Mesothelial cell of epicardium (in vitro differentiated cells): ENCODE measurements around the gene FHIT. TPM values are rescaled to one million over a fixed set of nuclear protein-coding genes. Genes with fewer than 3 reads are reported as not detected.
"Not testable (repeated sequence)": the region's sequence is repeated elsewhere in the genome, so short reads cannot be mapped to it uniquely, and the experiment has no call there.

ENCODE experiments used
- DNase-seq, 2 experiments: peaks; one replicate each; pipeline ENCODE4 v3.0.0; 2021; ENCODE audit warnings: low spot score in 2 of 2; ENCODE audit not compliant: unreplicated experiment in 2 of 2
- H3K27ac Mint-ChIP-seq: 2 replicates; pipeline ENCODE4 v1.8.0; 2021; ENCODE audit warnings: mixed read lengths
- H3K27me3 Mint-ChIP-seq: 2 replicates; pipeline ENCODE4 v1.8.0; 2021; ENCODE audit warnings: low read depth, mixed read lengths
- H3K36me3 Mint-ChIP-seq: 2 replicates; pipeline ENCODE4 v1.8.0; 2021; ENCODE audit warnings: mixed read lengths
- H3K4me1 Mint-ChIP-seq: 2 replicates; pipeline ENCODE4 v1.8.0; 2021; ENCODE audit warnings: mixed read lengths
- H3K4me3 Mint-ChIP-seq: 2 replicates; pipeline ENCODE4 v1.8.0; 2021; ENCODE audit warnings: mild to moderate bottlenecking, moderate library complexity, mixed read lengths
- H3K9me3 Mint-ChIP-seq: 2 replicates; pipeline ENCODE4 v1.8.0; 2021; ENCODE audit warnings: mixed read lengths
- total RNA-seq: library from RNA; stranded (reverse); gene quantifications from 3 replicates; pipeline ENCODE4 v1.2.1, GENCODE V29; 2021
- TF ChIP-seq, protein P1 (sequence below): fragments of 200-600 bp; sonication (generic); IDR thresholded peaks from one replicate; pipeline ENCODE4 v1.5.0; 2021; ENCODE audit warnings: antibody characterized with exemption; ENCODE audit not compliant: unreplicated experiment

FHIT gene
- total RNA-seq, 1 donor from 2014 or later = 10.7 TPM

DNA sequence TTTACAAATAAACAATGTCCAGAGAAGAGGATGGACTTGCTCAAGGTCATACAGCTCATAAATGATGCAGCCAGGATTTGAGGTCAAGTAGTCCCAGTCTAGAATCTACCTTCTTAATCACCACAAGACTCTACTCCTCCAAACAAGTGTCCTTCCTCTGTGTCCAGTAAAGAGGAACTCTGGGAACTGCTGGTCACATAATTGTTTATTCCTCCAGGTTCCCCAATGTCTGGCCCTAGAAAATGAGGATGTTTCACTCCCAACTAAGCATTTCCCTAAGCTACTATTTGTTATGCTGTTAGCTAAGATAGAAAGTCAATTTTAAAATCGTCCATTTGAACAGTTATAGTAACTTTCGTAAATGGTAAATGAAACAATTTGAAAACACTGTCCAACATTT, 192.4 kb downstream of the FHIT start:
- TF ChIP-seq, protein P1, sequence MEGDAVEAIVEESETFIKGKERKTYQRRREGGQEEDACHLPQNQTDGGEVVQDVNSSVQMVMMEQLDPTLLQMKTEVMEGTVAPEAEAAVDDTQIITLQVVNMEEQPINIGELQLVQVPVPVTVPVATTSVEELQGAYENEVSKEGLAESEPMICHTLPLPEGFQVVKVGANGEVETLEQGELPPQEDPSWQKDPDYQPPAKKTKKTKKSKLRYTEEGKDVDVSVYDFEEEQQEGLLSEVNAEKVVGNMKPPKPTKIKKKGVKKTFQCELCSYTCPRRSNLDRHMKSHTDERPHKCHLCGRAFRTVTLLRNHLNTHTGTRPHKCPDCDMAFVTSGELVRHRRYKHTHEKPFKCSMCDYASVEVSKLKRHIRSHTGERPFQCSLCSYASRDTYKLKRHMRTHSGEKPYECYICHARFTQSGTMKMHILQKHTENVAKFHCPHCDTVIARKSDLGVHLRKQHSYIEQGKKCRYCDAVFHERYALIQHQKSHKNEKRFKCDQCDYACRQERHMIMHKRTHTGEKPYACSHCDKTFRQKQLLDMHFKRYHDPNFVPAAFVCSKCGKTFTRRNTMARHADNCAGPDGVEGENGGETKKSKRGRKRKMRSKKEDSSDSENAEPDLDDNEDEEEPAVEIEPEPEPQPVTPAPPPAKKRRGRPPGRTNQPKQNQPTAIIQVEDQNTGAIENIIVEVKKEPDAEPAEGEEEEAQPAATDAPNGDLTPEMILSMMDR = no peak
- DNase-seq = no peak
- H3K27ac Mint-ChIP-seq = no peak overlapping the region
- no peaks in the 10 kb centered on the region for H3K27me3 Mint-ChIP-seq
- H3K9me3 Mint-ChIP-seq = peaks cover 6% of the 10 kb centered on the region
- peaks cover 5% of the 10 kb centered on the region for H3K4me1 Mint-ChIP-seq
- no peak overlapping the region for H3K4me3 Mint-ChIP-seq
- no peaks in the 10 kb centered on the region for H3K36me3 Mint-ChIP-seq

DNA sequence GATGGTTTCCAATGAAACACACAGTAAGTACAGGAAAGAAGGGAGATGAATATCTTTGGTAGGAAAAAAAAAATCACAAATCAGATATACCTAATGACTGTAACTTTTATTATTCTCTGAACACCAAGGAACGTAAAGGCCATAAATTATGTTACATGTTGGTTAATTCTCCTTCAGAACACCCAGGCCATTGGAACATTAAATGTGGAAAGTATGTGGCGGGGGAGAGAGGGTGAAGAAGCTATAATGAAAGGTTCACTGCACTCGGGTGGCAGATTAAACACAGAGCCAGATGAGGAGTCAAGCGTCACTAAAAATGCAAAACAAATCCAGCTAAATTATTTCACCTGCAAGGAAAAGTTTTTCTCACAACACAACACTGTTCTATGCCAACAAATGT, 193.8 kb downstream of the FHIT start:
- Mint-ChIP-seq H3K4me1 (peaks cover 9% of the 10 kb centered on the region), H3K36me3 (no peaks in the 10 kb centered on the region)

DNA sequence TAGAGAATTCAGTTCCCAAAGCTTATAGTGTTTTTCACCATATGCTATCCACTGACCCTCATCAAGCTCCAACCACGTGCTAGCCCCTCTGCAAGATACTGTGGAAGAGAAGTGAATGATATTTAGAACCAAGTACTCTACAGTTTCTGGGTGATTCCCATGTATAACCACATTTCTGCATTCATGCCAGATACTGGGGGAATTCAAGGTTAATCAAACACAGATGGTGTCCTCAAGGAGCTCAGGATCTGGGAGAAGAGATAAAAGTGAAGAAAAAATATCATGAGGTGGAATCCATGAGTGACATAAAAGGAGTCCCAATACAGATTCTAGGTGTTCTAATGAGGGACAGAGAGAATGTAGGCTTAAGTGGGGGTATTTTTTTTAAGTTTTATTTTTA, 195.8 kb downstream of the FHIT start:
- Mint-ChIP-seq H3K4me3 (no peak overlapping the region), H3K27me3 (no peaks in the 10 kb centered on the region), H3K9me3 (no peaks in the 10 kb centered on the region), H3K27ac (no peak overlapping the region), H3K36me3 (no peaks in the 10 kb centered on the region), H3K4me1 (peaks cover 4% of the 10 kb centered on the region)
- TF ChIP-seq, protein P1 = no peak
- DNase-seq = no peak

More for the DNA sequence above, 193.8 kb downstream of the FHIT start:
- TF ChIP-seq, protein P1 = no peak
- Mint-ChIP-seq H3K27ac (no peak overlapping the region), H3K27me3 (no peaks in the 10 kb centered on the region), H3K4me3 (no peak overlapping the region), H3K9me3 (no peaks in the 10 kb centered on the region)
- no peak for DNase-seq

DNA sequence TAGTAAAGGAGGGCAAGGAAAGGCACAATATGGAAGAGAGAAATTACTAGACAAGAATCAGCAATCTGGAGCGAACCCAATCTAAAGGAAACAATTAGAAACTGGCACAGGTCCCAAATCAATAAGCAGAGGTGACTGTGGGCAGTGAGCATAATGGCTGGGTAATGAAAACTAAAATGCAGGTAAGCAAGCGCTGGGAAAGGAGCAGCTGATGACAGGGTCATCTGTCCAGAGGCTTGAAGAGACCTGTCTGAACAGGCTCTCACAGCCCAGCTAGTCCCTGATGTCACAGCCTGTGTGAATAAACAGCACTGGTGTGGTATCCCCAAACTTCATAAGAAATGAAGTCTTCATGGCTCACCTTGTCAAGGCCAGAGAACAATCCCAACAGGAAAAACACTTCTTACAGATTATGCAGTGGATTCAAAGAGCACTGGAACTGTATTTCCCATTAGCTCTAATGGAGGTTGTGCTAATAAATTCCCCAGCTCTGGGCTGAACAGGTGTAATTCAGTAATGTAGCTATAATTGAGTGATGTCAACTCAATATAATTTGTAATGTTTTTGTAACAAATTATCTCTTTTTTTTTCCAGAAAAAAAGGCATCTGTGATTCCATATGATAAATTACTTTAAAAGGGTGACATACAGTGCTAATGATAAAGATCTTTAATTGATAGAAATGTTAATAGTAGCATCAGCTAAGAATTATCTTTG, 197.3 kb downstream of the FHIT start:
- H3K27ac Mint-ChIP-seq = no peak overlapping the region
- H3K27me3 Mint-ChIP-seq = no peaks in the 10 kb centered on the region
- DNase-seq = no peak
- no peaks in the 10 kb centered on the region for H3K9me3 Mint-ChIP-seq
- no peaks in the 10 kb centered on the region for H3K36me3 Mint-ChIP-seq
- H3K4me3 Mint-ChIP-seq = no peak overlapping the region
- H3K4me1 Mint-ChIP-seq = peaks cover 4% of the 10 kb centered on the region
- TF ChIP-seq, protein P1 = no peak

DNA sequence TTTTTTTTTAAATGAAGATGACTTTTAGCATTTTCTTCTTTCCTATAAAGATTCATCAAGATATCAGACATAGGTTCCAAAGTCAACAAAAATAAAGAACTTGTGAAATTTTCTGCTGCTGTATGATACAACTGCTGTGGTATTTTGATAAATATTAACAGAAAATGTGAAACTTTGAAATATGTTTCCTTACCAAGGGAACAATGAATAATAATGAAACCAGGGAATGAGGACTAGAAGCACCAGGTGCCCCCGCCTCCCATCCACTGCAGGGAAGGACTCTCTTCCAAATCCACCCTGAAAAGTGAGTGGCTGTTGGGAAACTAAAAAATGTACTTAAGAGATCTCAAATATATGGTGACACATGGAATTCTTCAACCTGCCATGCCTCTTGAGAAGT, 198.4 kb downstream of the FHIT start:
- Mint-ChIP-seq H3K36me3 (no peaks in the 10 kb centered on the region), H3K9me3 (no peaks in the 10 kb centered on the region), H3K27me3 (no peaks in the 10 kb centered on the region), H3K27ac (no peak overlapping the region), H3K4me1 (peaks cover 4% of the 10 kb centered on the region), H3K4me3 (no peak overlapping the region)
- TF ChIP-seq, protein P1 = no peak
- no peak for DNase-seq

DNA sequence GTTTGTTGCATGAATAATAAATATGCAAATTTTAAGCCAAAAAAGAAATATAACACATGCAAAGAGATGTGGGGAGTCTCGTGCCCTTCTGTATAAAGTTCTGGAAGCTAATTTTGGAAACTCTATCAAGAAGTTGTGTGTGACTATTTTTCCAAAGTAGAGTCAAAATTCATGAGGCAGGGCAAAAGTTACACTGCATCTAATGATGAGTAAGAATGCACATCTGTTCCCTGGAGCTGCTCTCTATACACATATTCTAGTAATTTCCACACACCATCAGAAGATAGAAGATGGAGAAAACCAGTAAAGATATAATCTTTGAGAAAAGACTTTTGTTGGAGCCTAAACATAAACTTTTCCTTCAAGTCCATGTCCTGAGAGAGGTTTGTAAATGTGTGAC, 199.6 kb downstream of the FHIT start:
- H3K27me3 Mint-ChIP-seq = no peaks in the 10 kb centered on the region
- H3K9me3 Mint-ChIP-seq = peaks cover 6% of the 10 kb centered on the region
- DNase-seq = no peak
- H3K4me1 Mint-ChIP-seq = peaks cover 4% of the 10 kb centered on the region
- H3K36me3 Mint-ChIP-seq = no peaks in the 10 kb centered on the region
- H3K4me3 Mint-ChIP-seq = no peak overlapping the region
- no peak overlapping the region for H3K27ac Mint-ChIP-seq
- TF ChIP-seq, protein P1 = no peak

DNA sequence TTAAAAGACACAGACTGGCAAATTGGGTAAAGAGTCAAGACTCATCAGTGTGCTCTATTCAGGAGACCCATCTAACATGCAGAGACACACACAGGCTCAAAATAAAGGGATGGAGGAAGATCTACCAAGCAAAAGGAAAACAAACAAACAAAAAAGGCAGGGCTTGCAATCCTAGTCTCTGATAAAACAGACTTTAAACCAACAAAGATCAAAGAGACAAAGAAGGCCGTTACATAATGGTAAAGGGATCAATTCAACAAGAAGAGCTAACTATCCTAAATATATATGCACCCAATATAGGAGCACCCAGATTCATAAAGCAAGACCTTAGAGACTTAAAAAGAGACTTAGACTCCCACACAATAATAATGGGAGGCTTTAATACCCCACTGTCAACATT, 206.1 kb downstream of the FHIT start:
- H3K4me3 Mint-ChIP-seq, H3K27me3 Mint-ChIP-seq, DNase-seq, H3K27ac Mint-ChIP-seq, H3K4me1 Mint-ChIP-seq: not testable (repeated sequence)
- H3K9me3 Mint-ChIP-seq = peaks cover 24% of the 10 kb centered on the region
- H3K36me3 Mint-ChIP-seq = peaks cover 11% of the 10 kb centered on the region
